NCI-H1105 (cell line): Measurements from ENCODE around the gene FMNL1.

Source experiments
- DNase-seq: peaks from one replicate; lab custom pipeline; 2025; lab: John Stamatoyannopoulos, UW

The FMNL1 gene

DNA sequence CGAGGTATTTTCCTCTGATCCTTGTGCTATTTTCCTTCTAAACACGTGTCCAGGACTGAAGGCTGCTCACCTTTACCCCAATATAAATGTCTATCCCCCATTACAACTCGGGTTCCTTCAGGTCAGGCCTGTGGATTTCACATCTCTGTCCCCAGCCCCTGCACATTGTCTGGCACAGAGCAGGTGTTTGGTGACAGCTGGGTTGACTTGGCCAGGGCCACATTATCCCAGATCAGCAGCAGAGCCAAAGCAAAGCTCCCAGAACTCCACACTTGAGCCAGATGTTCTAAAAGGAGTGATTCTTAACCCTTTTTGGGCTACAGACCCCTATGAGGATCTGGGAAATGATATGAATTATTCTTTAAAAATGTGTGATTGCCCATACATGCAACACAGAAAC lies 58.2 kb downstream of the FMNL1 start:
- no peak for DNase-seq

DNA sequence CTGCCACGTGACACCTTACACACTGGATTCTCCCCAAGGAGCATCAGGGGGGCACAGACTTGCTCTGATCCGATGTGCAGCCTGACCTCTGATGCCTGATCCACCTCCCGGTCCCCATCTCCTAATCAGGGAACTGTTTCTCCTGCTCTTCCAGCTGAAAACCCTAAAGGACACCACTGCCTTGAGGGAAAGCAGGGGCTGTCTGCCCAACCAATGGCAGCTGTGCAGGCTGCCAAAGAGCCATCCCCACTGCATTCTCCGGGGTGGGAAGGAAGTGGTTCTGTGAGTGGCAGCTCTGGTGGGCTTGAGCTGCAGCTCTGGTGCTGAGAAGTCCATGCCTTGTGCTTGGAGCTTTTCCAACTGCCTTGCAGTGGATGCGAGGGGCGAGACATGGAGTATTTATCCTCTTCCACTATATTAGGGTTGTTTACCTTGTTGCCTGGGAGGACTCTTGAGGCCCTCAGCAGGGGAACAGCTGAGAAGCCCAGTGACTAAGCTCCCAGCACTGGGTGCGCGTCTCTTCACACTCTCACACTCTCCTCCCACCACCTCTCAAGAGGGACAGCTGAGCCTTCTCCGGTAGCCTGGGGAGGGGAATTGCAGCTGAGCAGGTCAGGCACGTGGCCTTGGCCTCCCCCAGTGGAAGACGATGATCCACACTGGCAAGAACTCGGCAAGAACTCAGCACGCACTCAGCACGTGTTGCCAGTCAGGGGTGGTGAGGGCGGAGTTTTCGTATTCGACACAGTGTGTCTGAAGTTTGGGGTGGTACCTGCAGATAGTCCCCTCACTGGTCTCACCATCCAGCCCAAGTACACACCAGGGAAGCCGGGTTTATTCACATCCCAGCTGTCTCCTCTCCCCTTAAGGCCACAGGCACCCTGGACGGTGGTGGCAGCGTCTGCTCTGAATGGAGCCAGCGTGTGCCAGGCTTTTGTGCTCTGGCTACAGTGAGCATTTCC lies 61.3 kb downstream of the FMNL1 start:
- no peak for DNase-seq

DNA sequence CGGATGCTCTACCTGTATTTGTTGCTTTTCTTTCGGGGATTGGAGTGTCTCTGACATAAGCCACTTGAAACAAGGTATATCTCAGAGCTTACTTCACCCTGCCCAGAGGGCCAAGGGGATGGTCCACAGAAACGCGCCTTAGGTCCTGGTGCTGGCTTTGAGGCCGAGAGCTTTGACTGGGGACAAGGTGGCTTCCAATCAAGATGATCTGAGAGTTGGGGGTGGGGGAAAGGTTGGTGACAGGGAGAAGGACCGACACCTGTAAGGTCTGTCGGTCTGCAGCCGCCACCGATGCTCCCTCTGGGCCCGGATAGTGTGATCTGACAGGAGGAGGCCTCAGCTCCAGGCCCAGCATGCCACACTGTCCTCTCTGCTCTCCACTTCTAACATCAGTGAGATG lies 62.0 kb downstream of the FMNL1 start:
- no peak for DNase-seq

DNA sequence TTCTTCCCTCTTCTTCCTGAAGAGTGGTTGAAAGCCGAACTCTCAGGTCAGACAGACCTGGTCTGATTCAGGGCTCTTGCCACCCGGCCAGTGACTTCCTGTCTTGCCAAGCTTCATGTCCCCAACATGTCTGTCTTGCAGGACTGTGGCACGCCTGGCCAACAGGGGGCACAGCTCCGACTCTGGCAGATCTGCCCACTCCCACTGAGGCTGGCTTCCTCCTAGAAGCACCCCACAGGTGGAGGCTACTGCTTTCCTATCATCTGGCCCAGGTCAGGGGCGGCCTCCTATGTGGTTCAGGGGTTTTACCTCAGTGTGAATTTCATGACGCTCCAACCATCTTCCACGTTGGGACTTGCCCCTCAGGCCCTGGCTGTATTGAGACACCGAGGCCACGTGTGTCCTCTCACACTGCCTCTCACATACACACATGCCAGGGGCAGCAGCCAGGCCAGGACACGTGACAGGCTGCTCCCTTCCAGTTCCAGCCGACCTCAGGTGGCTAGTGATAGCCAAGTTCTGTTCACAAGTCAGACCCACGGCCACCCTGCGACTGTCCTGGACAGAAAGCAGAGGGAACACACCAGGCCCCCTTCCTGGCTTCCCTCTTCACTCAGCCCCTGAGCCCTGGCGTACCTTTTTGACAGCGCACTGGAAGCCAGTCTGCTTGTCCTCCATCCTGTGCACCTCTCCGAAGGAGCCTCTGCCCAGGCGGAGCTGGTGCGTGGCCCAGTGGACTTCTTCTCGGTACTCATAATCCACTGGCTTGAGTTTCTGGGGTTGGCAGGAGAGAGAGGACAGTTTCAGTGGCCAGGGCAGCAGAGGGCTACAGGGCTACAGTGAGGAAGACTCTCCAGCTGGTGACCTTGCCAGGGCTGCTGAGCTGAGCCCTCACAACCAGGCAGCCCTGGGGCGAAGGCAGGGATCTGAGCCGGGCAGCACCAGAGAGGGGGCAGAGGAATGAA lies 62.8 kb downstream of the FMNL1 start:
- no peak for DNase-seq

DNA sequence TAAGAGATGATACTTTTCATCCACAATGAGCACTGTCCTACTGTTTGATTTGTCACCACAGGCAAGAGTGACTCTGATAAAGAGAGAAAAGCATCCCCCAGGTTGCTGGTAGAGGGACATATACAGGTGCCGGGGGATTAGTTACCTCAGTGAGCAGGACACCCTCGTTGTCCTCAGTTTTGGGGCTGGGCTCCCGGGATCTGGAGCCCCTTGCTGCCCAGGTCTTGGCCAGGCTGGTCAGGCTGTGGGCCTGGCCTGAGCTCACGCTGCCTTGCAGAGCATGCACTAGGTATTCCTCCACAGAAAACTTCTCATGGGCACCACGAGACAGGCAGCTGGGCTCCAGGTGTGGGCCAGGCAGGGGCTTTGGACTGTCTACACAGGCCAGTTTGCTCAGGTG lies 64.6 kb downstream of the FMNL1 start:
- DNase-seq, result no peak

DNA sequence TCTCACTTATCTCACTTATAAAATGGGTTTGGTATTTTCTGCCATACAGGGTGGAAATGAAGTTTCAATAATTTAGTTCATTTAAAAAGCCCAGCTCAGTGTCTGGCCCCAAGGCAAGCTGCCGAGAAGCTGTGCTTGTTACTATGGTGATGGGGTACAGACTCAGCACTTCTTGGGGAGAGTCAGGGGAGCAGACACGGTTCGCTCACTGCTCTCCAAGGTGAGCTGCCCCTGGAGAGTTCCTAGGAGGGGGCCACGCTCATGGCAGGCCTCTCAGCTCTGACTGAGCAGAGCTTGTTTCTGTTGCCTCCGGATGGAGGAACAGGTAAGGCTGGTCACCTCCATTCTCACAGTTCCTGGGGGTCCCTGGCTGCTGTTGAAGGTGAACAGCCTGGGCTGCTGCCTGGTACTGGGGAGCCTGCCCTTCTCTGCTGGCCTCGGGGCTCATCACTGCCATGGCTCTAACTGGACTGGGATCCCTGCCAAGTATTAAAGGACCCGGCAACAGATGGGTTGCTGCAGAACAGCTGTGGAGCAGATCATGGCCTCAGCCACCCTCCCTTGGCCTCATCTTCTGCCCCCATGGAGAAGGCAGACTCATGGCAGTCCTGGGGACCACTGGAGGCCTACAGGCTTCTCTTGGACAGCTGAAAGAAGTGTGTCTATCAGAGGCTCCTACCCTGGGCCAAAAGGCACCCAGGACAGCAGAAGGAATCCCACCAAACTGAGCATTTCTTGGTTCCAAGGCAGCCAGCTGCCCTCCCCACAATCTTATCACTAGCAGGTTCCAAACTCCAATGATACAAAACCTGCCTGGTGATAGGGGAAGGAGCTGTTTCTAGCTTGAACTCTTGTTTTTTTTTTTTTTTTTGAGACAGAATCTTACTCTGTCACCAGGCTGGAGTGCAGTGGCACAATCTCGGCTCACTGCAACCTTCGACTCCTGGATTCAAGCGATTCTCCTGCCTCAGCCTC lies 66.1 kb downstream of the FMNL1 start:
- peak; percentile 23 for DNase-seq

DNA sequence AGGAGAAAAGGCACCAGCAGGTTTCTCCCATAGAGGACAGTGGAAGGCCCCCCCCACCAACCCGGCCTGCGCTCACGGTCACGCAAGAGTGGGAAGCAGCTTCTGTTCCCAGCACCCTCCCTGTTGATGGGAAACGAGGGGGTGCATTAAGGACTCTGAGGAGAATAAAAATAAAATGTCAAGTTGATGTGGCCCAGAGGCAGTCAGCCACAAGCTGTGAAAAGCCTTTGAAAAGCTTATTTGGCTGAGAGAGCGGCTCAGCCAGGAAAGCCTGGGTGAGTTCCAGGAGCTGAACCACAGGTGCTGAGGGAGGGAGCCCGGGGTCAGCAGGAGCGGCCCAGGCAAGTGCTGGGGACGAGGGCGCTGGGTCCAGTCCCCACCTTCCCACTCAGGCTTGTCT lies 67.1 kb downstream of the FMNL1 start:
- no peak for DNase-seq

DNA sequence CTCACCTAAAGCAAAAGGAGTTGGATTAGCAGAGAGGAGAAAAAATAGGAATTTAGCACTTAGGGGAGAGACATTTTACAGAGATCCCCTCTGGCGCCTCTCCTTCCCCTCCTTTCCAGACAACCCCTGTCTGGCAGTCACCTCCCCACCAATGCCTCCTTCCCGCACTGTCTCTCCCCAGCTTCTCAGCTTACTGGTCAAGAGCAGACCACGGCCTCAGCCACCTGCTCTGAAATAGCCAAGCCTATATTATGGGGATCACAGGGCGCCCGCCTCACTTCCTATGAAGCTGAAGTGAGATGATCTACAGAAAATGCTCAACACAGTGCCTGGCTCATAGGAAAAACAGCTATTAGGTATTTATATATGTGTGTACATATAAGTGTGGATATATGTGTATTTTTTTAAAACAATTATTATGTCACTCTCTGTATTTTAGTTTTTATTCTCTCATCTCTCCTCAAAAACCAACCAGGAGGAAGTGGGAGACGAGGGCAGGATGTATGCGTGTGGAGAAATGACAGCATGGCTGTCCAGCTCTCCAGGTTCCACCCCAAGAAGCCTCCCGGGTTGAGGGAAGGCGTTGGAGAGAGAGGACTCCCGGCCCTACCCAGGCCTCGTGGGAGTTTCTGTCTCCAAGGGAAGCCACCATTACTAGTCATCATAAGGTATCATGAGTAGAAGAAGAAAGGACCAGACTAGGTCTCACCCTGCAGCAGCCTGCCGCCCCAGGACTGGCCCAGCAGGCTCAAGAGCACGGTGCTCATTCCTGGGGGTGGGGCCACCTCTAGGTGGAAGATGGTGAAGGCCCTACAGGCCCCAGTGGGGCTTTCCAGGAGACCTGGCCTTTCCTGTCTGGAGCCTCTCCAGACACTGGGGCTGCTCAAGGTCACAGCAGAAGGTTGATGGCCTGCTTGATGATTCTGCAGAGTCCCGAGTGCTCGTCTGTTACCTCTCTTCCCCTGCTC lies 67.9 kb downstream of the FMNL1 start:
- DNase-seq, result no peak

DNA sequence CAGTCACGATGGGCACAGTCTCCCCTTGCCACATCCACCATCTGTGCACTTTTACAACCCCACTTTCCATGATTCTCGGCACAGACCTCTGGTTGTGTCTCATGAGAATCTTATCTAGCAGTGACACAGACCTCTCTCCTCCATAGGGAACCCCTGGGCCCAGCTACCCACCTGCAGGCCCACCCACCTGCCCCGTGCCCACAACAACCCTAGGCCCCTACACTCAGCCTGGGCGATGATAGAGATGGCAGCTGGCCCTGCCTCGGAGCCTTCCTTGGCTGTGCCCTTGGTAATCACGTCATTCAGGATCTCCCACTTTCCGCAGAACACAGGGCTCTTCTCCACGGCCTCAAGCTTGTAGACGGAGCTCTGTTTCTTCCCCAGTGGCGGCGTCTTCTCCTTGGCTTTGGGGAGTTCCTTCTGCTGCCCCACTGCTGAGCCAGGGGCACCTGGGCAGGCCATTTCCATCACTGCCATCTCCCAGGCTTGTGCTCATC lies 68.6 kb downstream of the FMNL1 start:
- DNase-seq, result no peak

DNA sequence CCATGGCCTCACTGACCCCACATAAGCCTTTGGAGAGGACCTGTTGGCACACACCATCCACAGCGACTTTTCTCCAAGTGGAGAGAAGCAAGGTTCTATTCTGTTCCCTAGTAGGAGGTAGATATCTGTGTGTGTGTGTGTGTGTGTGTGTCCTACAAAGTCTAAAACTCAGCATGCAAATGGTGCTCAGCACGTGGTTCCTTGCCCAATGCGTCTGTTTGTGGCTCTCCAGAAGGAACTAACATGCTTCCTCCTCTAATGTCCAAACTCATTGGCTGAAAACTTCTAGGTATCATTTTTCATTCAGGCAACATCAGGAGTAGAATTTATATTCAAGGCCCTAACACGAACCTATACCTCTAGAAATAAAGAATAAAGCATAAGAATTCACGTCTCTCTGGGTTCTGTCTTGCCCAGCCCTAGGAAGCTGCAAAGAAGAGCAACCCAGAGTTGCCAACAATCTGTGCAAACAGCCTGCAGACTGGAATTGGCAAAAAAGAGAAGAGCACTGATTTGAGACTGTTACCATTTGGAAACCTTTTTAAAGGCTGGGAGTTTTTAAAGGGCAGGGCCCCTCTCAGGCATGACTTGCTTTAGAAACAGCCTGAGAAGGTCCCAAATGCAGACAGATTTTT lies 69.6 kb downstream of the FMNL1 start:
- no peak for DNase-seq

DNA sequence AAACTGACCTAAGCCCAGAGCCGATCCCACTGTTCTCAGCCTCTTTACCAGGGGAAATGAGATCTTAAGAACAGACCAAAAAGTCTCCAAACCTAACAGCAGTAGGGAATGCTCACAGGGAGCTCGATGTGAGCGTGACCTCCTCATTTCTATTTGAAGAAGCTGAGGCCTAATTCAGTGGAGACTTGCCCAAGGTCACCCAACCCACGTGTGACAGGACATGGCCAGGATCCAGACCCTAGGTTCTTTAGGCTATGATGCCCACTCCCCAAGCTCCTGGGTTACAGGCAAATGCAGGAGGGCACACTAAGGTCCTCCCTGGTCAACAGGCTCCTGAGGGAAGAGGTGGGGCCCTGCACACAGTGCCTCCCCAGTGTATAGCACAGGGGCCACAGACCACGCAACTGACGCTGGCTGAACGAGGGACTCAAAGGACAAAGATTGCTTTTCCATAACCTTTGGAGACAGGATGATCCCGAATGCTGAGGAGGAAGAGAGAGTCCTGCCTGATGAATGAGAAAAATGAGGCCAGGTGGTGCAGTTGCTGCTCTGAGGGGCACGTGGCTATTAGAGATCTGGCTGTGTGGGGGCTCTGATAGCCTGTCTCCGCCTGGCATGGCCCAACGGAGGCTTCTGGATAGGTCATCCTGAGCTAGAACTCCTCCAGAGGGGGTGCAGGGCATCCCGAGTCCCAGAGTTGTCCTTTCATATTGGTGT lies 71.2 kb downstream of the FMNL1 start:
- no peak for DNase-seq

DNA sequence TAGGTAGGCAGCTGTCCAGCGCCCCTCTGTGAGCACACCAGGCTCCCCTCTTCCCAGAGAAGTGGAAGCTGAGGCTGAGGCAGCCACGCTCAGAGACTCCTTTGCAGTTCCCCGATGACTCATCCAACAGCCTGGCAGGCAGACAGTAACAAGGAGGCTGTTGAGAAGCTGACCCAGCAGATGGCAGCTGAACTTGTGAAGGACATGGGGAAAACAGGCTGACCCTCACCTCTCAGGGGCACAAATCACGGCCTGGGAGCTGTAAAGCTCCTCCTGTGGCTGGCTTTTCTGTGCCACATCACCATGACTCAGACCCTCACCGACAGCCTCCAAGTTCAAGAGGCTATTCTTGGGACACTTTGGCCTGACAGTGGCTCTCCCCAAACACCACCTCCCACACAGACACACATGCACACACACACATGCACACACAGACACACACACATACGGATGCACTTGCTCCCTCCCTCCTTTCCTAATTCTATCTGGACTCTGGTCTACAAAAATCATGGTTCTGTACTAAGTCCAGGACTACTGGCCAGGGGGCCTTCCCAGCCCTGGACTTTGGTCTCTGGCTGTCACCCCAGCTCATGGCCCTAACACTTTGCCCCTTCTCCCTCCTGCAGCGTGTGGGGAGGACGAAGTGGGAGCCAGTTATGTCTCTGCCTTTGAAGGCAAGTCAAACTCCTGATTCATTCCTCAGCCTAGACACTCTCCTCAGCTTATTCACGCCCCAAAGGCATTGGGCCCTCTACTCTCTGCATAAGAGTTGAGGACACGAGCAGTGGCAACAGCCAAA lies 71.9 kb downstream of the FMNL1 start:
- DNase-seq, result no peak

DNA sequence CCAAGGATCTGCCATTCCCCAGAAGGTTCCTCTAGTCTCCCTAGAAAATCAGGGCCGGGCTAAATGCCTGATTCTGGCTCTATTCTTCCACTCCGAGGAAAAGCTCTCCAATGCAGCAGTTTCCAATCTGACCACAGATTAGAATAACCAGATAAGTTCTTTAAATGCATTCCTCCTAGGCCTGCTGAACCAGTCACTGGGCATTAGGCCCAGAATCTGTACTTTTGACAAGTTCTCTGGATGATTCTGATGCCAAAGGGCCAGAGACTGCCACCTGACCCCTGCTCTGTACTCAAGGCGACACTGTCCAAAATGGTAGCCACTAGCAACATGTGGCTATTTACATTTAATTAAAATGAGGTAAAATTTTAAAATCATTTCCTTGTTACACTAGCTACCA lies 72.8 kb downstream of the FMNL1 start:
- no peak for DNase-seq

DNA sequence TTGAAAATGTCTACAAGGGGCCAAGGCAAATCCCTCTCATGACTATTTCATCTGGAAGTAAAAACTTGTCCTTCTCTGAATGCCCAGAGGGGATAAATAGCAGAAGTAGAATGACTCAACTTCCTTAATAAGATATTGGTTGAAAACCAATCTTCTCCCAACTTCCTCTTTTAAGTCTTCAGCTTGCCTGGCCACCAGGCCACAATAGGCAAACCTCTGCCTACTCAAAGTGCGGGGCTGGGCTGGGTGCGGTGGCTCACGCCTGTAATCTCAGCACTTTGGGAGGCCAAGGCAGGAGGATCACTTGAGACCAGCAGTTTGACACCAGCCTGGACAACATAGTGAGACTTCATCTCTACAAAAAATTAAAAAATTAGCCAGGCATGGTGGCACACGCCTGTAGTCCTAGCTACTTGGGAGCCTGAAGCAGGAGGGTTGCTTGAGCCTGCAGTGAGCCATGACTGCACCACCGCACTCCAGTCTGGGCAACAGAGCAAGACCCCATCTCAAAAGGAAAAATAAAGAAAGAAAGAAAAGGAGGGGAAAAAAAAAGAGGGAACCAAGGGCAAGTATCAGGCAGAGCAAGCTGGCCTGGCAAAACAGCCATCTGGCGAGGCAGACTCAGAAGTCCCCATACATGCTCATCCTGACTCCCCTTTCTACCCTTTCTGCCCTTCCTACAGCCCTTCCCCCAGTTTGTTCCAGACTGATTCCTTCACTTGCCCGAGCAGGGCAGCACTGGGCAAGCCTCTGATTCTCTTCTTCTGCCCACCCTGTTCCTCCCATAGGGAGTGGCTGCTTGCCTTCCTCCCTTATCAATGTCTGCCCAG lies 74.5 kb downstream of the FMNL1 start:
- no peak for DNase-seq

DNA sequence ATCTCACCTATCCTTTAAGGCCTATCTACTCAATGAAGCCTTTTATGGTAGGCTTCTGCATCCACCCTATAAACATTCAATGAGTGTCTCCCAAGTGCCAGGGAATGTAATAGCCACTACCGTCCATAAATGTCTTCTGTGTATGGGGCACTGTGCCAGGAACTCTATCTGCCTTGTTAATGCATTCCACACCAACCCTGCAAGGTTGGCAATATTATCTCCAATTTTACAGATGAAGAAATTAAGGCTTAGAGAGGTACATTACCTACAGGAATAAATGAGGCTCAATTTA lies 75.1 kb downstream of the FMNL1 start:
- DNase-seq, result no peak
